Loucy (cell line): ENCODE measurements around the gene HMX2.

ENCODE experiments used
- CTCF ChIP-seq: fragments of 200-600 bp; sonication (generic); conservative IDR thresholded peaks from 2 replicates; pipeline ENCODE4 v1.5.1; 2014; ENCODE audit warnings: mild to moderate bottlenecking, antibody characterized with exemption, low read length
- EZH2phosphoT487 ChIP-seq: fragments of 200-600 bp; IDR thresholded peaks from 2 replicates; pipeline ENCODE4 v1.6.1; 2018; ENCODE audit warnings: antibody characterized with exemption, mild to moderate bottlenecking, moderate library complexity, borderline replicate concordance

GRCh38 chr10:123180101-123181090 lies 32.5 kb downstream of the HMX2 start:
- no peak for TF ChIP-seq CTCF
- TF ChIP-seq EZH2phosphoT487 = no peak
